ENCODE measurements around the gene FBXO45. TPM values are rescaled to one million over a fixed set of nuclear protein-coding genes. Genes with fewer than 3 reads are reported as not detected.
"Not testable (repeated sequence)": the region's sequence is repeated elsewhere in the genome, so short reads cannot be mapped to it uniquely, and the experiment has no call there.

The FBXO45 gene
- total RNA-seq, 1 experiment from 2014 or later = 31.5 TPM

DNA sequence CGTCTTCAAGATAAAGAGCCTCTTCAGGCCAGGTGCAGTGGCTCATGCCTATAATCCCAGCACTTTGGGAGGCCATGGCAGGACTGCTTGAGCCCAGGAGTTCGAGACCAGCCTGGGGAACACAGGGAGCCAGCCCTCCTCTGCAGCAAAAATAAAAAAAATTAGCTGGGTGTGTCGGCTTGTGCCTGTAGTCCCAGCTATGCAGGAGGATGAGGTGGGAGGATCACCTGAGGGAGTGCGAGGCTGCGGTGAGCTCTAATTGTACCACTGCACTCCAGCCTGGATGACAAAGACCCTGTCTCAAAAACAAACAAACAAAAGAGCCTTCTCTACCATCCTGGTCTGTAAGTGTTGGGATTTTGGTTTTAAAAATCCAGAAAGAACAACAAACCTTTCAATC, 11.2 kb upstream of the FBXO45 start:
- DNase-seq (ENCODE audit: low read depth) = no peak

DNA sequence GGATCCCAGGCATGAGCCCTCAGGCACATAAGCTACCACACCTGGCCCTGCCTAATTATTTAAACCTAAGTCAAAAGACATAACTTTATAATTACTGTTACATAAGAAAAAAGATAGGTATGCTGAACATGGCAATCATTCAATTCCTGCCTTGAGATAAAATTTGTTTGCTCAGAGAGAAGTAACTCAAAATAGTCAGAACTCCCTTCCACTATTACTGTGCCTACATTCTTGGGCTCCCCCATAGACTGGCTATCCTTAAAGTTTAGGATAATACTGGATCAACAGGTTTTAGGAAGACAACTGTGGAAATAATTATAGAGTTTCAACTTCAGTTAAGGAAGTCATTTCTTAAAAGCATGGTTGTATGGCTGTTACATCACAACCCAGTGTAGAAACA, 10.0 kb upstream of the FBXO45 start:
- DNase-seq (ENCODE audit: low read depth) = no peak

DNA sequence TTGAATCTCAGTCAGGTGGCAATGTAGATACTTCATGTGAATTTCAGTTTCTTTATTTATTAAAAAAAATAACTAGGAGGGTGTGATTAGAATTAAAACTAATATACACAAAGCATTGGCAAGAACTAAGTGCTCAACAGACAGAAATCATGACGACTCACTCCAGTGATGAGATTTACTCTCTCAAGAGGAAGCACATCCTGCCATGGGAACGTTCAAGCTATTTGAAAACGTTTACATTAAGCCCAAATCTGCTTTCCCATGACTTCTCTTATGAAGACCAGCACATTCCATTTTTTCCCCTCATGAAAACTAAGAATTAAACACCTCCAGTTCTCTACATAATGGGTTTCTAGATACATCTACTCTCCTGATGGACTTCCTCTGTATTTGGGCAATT, 8.6 kb upstream of the FBXO45 start:
- no peak for DNase-seq (ENCODE audit: low read depth)

DNA sequence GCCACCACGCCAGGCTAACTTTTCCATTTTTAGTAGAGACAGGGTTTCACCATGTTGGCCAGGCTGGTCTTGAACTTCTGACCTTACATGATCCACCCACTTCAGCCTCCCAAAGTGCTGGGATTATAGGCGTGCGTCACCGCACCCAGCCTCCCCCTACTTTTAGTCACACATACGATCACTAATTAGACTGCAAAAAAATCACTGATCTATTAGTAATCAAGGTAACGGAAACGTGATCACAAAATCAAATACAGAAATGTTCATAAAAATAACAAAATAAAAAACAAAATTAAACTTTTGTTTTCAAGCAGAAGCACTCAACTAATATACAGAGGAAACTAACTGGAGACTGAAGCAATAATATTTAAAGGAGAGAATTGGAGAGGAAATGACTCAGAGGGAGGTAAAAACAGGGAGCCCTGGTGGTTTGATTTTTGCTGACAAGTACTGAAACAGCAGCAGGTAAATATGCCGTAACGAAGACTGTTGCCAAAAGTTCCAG, 4.7 kb upstream of the FBXO45 start:
- peak; percentile 68 for DNase-seq (ENCODE audit: low read depth)

DNA sequence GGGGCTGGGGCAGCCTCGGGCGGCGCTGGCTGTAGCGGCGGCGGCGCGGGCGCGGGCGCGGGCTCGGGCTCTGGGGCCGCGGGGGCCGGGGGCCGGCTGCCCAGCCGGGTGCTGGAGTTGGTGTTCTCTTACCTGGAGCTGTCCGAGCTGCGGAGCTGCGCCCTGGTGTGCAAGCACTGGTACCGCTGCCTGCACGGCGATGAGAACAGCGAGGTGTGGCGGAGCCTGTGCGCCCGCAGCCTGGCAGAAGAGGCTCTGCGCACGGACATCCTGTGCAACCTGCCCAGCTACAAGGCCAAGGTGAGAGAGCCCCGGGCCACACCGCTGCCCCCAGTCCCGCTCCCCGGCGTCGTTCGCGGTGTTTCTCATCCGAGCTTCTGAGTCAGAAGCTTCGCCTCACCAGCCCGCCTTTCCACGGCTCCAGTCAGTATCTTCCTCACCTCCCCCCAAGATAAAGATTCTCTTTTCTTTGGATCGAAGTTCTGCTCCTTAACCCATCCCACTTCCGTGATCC, 600 bp downstream of the FBXO45 start:
- DNase-seq (ENCODE audit: low read depth) = peak; percentile 42

DNA sequence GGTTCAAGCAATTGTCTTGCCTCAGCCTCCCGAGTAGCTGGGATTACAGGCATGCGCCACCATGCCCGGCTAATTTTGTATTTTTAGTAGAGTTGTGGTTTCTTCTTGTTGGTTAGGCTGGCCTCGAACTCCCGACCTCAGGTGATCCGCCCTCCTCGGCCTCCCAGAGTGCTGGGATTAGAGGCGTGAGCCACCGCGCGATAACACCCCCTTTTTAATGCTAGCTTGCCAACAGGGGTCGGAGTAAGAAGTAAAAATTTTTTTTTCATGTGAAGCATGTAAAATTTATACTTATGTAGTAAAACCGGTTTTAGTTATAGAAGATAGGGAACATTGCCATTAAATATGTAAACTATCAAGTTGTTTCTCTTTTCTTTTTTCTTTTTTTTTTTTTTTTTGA, 1.9 kb downstream of the FBXO45 start:
- DNase-seq (ENCODE audit: low read depth) = not testable (repeated sequence)

DNA sequence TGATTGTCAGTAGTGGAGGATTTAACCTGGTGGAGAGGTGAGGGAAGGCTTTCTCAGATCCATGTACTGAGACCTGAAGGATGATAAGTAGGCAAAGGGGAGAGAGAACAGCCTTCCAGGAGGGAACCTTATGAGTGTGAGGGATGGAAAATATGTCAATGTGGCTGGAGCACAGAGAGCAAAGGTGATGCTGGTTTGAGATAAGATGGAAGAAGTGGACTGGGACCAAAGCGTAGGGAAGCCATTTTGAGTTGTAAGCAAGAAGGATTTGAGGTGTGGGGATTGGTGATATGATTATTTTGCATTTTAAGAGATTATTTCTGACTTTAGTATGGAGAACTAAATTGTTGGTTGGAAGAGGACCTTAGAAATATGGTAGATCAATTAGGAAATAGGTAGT, 3.9 kb downstream of the FBXO45 start:
- DNase-seq (ENCODE audit: low read depth) = no peak

DNA sequence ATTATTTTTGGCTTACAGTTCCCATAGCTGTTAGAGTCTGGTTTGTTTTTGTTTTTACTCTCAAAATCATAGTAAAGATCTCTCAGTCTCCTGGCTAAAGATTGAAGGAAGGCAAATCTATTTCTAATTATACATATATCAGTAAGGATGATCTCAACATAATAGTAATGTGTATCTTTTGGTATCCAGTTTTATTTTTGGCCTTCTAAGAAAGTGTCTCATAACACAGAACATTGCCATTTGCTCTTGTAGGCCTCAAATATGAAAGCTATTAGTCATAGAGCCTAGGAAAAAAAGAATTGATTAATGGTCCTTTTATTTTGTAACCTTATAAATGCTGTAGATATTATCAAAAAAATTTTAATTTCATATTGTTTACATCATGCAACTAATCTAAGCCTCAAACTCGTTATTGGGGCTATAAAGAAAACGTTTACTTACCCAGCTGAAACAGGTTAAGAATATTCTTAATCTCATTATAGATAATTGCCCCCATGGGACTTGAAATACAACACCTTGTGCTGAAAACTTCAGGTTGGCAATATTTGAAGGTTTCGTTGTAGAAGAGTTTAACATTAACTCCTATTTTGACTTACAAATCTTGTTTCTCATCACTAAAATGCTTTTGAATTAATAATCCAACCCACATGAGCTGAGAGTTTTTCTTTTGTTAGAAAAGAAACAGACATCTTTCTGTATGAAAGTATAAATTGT, 16.7 kb downstream of the FBXO45 start:
- DNase-seq (ENCODE audit: low read depth) = no peak

DNA sequence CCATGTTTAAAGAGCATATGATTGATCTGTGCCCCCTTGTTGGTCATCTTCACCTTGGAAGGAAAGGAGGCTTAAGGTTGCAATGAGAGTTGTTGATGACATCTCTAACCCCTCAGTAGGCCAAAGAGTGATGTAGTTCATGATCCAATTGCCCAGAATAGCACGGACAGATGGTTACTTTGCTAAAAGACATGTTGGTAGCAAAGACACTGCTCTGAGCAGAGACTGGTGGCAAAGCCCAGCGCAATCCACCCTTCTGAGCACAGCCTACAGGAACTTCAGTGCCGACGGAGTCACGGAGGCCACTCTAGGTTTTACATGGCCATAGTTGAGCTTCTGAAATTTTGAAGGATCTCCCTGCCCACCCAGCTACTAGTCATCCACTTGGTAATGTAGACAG, 21.8 kb downstream of the FBXO45 start:
- DNase-seq (ENCODE audit: low read depth) = no peak

DNA sequence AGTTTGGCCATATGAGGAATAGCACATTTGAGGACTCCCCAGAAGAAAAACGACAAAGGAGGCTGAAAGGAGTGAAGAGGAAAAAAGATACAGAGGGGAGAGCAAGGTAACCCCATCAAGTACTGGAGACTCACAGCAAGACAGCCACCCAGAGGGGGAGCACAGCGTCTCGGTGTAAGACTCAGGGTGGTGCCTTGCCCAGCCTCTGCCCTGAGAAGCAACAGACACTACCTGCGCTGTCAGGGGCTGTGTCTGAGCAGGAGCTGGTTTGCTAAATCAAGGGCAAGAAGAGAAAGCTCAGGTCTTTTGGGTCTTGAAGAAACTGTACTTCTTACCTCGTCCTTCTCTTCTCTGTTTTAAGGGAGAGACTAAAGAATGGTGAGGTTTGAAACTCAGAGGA, 27.9 kb downstream of the FBXO45 start:
- no peak for DNase-seq (ENCODE audit: low read depth)

DNA sequence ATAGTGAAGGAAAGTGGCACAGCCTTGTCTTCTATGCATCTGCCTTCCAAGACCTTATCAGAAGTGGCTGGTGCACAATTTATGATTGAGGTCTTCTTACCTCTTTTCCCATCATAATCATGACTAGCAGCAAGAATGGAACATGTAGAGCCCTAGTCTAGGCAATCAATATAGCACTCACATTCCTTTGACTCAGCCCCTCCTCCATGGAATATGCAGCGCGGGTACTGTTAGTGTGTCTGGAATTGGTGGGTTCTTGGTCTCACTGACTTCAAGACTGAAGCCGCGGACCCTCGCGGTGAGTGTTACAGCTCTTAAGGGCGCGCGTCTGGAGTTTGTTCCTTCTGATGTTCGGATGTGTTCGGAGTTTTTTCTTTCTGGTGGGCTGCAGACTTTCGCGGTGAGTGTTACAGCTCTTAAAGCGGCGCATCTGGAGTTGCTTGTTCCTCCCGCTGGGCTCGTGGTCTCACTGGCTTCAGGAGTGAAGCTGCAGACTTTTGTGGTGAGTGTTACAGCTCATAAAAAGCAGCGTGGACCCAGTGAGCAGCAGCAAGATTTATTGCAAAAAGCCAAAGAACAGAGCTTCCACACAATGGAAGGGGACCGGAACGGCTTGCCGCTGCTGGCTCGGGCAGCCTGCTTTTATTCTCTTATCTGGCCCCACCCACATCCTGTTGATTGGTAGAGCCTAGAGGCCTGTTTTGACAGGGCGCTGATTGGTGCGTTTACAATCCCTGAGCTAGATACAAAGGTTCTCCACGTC, 29.7 kb downstream of the FBXO45 start:
- not testable (repeated sequence) for DNase-seq (ENCODE audit: low read depth)

DNA sequence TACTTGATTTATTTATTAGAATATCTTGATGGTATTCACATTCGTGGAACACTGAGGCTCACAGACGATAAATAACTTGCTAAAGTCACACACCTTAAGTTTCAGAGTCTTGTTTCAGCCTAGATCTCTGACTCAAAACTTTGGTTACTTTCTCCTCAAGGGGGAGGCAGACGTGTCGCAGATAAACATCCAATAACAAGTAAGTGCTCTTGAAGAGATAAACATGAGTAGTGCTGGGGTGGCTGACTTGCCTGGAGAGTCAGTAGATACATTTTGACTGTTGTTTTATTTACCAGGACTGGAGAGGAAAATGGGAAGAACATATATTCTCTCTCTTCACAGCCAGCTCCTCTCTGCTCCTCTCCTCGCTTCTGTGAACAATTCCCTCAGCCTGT, 31.3 kb downstream of the FBXO45 start:
- no peak for DNase-seq (ENCODE audit: low read depth)

DNA sequence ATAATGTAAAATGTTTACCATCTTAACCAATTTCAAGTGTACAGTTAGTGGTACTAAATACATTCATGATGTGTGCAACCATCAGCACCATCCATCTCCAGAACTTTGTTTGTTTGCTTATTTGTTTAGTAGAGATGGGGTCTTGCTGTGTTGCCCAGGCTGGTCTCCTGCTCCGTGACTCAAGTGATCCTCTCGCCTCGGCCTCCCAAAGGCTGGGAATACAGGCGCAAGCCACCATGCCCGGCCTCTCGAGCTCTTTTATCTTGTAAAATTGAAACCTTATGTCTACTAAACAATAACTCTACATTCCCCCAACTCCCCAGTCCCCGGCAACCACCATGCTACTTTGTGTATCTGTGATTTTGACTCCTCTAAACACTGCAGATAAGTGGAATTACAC, 31.9 kb downstream of the FBXO45 start:
- no peak for DNase-seq (ENCODE audit: low read depth)

DNA sequence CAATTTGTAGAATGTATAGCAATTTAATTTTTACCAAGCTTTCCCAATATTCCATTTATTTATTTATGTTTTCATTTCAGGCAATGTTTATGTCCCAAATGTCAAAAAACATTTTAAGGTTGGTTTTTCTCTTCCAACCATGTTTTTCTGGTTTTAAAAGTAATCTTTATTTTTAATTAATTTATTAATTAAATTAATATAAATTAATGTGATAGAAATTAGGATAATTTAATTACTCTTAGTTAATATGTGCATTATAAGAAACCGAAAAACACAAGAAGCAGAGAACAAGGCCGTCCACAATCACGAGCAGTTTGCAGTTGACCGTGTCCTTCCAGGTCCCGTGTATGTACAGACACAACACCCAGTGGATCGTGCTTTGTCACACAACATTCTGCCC, 34.2 kb downstream of the FBXO45 start:
- no peak for DNase-seq (ENCODE audit: low read depth)

DNA sequence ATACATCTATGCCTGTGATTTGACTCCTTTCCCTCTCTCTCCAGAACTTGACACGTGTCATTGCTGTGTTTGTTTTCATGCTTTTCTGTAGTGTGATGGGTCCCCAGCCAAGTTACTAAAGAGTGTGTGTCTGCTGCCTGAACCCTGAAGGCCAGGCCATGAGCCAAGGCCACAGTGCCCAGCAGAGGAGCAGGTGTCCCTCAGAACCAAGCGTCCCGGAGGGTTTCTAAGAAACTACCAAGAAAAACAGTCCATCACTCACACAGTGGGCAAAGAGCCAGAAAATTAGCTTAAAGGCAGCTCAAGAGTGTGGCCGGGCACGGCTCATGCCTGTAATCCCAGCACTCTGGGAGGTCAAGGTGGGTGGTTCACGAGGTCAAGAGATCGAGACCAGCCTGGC, 35.2 kb downstream of the FBXO45 start:
- DNase-seq (ENCODE audit: low read depth) = no peak

DNA sequence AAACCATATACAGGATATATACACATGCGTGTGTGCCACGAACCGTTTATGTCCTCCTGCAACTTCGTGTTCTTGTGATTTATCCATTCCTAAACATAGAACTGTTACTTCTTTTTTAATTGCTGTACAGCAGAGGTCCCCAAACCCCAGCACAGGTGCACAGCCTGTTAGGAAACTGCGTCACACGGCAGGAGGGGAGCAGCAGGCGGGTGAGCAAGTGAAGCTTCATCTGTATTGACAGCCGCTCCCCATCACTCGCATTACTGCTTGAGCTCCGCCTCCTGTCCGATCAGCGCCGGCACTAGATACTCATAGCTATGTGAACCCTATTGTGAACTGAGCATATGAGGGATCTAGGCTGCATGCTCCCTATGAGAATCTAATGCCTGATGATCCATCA, 36.1 kb downstream of the FBXO45 start:
- no peak for DNase-seq (ENCODE audit: low read depth)

DNA sequence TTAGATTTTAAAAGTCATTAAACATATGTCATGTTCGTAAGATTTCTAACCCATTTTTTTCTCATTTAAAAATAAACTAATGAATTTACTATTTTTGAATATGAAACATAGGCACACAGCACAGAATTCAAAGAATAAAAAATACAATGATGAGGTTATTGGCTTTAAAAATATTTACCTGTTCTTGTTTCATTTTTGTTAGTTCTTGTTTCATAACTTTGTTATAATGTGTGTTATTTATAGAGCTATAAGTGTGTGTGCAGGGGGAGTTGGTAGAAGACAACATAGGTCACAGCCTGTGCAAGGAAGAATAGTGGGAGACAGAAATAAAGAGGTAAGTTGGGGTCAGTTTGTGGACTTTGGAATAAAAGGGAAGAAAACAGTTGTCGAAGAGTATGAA, 40.2 kb downstream of the FBXO45 start:
- DNase-seq (ENCODE audit: low read depth) = no peak

DNA sequence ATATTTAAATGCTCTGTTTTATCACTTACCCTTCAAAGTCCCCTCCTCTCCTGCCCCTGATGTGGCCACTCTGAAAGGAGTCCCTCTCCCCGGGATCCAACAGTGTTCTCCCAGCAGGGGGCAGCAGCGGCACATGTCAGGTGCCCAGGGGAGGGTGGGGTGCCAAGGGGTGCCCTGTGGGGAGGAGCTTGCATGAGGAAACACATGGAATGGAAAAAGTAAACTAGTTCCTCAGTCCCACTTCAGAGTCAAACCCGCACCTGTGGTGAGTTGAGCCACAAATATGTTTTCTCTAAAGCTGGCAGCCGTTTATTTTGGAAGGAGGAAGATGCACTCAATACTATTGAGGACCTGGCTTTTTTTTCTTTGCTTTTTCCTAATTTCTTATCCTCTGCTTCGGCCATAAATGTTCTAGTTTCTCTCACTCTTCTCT, 40.9 kb downstream of the FBXO45 start:
- DNase-seq (ENCODE audit: low read depth) = peak; percentile 86

DNA sequence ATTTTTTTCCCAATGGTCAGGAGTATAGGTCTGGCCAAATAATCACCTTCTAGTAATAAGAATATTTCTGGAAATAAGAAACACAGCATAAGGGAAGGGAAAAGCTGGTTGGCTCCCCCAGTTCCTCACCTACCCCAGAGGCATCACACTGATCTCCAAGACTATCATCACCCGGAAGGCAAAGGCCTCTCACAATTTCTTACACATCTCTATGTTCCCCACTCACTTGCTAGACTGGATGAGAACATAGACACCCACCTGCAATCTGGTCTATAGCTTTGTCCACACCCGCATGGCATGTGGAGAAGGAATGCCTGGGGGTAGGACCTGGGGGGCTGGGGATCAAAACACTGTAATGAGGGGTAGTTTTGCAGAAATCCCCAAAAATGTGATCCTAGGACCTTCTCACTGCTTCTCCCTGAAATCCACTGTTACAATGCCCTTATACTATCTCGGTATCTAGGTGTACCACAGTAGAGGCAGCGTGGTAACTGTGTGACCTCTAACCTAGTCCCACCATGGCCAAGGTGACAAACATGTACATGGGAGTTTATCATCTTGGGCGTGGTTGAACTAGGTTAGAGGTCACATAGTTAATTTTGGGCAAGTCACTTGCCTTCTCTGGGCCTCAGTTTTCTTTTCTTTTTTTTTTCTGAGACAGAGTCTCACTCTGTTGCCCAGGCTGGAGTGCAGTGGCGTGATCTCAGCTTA, 41.5 kb downstream of the FBXO45 start:
- no peak for DNase-seq (ENCODE audit: low read depth)

DNA sequence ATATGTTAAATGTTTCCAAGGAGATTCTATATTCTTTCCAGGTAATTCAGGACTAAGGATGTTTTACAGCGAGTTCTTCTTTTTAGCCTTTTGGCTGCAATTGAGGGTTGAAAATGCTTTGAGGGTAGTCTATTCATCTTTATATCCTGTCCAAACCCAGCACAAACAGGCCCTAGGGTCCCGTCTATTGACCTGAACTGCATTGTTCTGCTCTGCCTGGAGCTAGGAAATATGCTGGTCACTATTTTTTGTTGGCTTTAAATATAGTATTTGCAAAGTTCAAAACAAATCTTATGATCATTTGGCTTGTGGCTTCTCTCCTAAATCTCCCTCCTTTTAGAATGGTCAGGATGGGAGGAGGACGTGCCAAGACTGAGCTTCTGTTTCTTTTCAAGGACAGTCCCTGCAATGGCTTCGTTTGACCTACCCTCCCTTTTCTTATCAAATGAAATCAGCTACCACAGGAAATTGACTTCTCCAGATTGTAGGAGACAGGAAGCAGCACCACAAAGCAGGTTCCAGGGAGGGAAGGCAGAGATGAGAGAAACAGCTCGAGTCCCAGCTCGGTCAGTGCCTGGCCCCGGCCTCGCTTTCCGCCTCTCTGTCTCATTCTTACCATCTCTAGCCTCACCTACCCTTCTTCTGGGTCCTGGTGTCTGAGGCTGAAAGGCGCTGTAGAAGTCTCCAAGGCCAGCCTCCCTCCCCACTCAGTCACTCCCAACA, 43.5 kb downstream of the FBXO45 start:
- DNase-seq (ENCODE audit: low read depth) = no peak

DNA sequence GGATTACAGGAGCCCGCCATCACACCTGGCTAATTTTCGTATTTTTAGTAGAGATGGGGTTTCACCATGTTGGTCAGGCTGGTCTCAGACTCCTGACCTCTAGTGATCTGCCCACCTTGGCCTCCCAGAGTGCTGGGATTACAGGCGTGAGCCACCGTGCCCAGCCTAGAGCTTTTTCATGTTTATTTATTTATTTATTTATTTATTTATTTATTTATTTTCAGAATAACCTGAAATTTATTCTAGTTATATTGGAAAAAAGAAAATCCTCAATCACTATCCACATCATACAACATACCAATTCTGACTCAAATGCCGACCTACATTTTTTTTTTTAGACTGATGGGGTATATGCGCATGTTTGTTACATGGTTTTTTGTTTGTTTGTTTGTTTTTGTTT, 46.8 kb downstream of the FBXO45 start:
- DNase-seq (ENCODE audit: low read depth) = not testable (repeated sequence)

DNA sequence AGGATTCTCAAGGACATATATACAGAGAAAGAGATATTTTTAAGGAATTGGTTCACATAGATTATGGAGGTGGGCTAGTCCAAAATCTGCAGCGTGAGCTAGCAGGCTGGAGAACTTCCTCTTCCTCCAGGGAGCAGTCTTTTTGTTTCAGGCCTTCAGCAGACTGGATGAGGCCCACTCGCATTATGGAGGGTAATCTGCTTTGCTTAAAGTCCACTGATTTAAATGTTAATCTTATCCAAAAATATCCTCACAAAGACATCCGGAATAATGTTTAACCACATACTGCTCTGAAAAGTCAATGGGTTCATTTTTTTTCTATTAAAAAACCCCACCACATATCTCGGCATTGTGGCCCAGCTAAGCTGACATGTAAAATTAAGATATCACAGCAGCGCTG, 48.8 kb downstream of the FBXO45 start:
- DNase-seq (ENCODE audit: low read depth) = no peak

All from Daoy (cell line).